Panc1 (cell line): ENCODE results near the gene AP1S2.

ENCODE experiments used
- CTCF ChIP-seq: fragments of 450-650 bp; IDR thresholded peaks from 2 replicates; pipeline ENCODE4 v1.5.1; 2017; ENCODE audit warnings: mild to moderate bottlenecking
- POLR2AphosphoS5 ChIP-seq: IDR thresholded peaks from 2 replicates; pipeline ENCODE4 v1.6.1; 2012; ENCODE audit warnings: mild to moderate bottlenecking, low read depth, low read length, moderate library complexity
- SIN3A ChIP-seq: IDR thresholded peaks from 2 replicates; pipeline ENCODE4 v1.6.1; 2012; ENCODE audit warnings: low read depth, mild to moderate bottlenecking, low read length, moderate library complexity, borderline replicate concordance; ENCODE audit not compliant: insufficient read depth
- TF ChIP-seq, protein P1 (sequence below), 2 experiments: IDR thresholded peaks; 2 replicates each; pipeline ENCODE4 v1.6.1; 2011 to 2012; ENCODE audit warnings: low read depth in 2 of 2, control low read depth in 1 of 2, low read length in 1 of 2, mild to moderate bottlenecking in 1 of 2, moderate library complexity in 1 of 2; ENCODE audit not compliant: insufficient read depth in 1 of 2

- TF ChIP-seq CTCF = no peak
- no peak for TF ChIP-seq SIN3A
- no peak for TF ChIP-seq POLR2AphosphoS5
- TF ChIP-seq, protein P1, sequence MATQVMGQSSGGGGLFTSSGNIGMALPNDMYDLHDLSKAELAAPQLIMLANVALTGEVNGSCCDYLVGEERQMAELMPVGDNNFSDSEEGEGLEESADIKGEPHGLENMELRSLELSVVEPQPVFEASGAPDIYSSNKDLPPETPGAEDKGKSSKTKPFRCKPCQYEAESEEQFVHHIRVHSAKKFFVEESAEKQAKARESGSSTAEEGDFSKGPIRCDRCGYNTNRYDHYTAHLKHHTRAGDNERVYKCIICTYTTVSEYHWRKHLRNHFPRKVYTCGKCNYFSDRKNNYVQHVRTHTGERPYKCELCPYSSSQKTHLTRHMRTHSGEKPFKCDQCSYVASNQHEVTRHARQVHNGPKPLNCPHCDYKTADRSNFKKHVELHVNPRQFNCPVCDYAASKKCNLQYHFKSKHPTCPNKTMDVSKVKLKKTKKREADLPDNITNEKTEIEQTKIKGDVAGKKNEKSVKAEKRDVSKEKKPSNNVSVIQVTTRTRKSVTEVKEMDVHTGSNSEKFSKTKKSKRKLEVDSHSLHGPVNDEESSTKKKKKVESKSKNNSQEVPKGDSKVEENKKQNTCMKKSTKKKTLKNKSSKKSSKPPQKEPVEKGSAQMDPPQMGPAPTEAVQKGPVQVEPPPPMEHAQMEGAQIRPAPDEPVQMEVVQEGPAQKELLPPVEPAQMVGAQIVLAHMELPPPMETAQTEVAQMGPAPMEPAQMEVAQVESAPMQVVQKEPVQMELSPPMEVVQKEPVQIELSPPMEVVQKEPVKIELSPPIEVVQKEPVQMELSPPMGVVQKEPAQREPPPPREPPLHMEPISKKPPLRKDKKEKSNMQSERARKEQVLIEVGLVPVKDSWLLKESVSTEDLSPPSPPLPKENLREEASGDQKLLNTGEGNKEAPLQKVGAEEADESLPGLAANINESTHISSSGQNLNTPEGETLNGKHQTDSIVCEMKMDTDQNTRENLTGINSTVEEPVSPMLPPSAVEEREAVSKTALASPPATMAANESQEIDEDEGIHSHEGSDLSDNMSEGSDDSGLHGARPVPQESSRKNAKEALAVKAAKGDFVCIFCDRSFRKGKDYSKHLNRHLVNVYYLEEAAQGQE (IDR thresholded peaks at IDR 0.05; ENCODE audit: insufficient read depth in 1 of 2, low read depth in 2 of 2, low read length in 1 of 2) = no peak
Observed at GRCh38 chrX:15864023-15864422, 9.4 kb upstream of the AP1S2 start.
